Measurements from ENCODE around the gene TNFRSF21.
"Not testable (repeated sequence)": the region's sequence is repeated elsewhere in the genome, so short reads cannot be mapped to it uniquely, and the experiment has no call there.

The TNFRSF21 gene

DNA sequence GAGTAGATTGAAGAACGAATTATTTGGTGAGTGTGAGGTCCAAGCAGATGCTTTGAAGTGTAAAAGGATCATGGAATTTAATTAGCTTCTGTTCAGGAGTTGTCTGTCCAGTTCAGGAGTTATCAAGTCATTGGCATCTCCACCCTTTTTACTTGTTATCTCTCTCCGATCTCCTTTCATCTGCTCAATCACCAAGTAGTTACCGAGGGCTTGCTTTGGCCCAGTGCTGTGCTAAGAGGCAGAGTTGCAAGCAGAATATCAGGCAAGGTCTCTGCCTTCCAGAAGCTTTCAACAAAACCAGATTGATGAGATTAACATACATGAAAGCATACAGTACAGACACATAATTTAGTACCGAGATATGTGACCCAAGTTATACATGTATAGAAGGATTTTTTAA lies 10.2 kb upstream of the TNFRSF21 start:
- no peak for DNase-seq

DNA sequence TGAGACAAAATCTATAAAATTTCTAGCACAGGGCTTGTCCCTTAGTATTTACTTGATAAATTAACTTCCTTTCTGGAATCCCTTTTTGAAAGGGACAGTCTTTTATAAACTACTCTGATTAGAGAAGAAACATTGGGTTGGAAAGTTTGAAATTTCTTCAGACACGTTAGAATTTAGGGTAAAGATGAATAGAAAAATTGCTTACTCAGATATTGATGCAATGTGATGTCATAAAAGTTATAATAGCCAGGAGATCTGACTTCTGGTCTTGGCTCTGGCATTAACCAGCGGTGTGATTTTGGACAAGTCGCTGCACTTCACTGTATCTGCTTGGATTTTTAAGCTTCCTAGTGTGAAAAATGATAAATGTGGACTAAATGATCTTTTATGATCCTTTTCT lies 9.7 kb upstream of the TNFRSF21 start:
- DNase-seq, result no peak

DNA sequence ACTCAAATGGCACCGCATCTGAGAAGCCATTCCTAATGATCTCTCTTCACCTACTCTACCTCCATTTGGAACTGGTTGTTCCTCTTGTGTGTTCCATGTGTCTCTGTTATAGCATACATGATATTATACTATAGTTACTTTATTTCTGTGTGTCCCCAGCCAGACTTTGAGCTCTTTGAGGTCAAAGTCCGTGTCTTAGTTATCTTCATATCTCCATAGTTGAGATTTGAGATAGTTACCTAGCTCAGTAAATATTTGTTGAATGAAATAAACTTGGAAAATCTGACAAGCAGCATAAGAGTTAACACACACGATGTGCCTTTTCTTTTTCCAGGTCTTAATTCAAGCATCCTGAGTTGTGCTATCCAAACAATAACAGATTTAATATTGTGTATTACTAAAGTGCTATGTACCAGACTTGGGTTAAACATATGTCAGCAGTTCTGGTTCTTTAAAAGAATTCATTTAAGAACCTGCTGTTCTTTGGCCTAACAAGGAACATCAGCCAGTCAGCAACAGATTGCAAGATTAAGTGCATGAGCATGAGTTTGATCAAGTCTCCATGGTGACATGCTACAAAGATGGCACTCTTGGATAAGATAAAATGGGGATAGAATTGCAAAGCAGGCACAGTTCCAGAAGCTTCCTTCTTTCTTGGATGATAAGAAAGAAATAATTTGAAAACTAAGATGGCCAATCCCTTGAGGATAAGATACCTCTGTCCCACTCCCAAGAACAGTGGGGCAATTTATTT lies 8.7 kb upstream of the TNFRSF21 start:
- no peak for DNase-seq

DNA sequence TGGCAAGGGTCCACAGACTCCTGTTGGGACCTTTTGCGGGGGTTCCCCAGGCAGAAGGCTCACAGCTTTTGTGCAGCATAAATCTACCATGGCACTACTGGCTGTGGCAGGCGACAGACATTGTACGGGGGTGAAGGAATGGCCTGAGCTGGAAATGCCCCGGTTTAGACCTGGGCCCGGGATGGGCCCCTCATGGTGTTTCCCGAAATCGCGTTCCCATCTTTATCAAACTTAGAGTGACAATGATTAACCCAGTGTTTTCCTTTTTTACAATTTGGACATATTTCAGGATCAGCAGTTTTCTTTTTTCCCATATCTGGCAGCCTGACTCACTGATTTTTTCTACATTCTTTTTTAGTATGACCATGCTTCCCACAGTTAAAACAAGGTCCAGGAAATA lies 5.5 kb upstream of the TNFRSF21 start:
- DNase-seq, result not testable (repeated sequence)

DNA sequence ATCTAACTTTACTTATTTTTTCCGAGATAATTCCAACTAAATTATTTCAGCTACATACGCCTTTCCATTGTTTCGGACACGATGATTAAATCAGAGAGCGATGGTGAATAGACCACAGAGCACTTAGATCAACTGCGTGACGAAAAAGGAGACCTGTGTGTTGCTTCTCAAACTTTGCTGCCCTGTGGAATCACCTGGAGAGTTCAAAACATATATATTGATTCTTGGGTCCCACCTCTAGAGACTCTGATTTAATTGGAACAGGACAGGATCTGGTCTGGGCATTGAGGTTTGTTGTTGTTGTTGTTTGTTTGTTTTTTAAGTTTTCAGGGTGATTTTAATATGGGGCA lies 401 bp upstream of the TNFRSF21 start:
- no peak for DNase-seq

DNA sequence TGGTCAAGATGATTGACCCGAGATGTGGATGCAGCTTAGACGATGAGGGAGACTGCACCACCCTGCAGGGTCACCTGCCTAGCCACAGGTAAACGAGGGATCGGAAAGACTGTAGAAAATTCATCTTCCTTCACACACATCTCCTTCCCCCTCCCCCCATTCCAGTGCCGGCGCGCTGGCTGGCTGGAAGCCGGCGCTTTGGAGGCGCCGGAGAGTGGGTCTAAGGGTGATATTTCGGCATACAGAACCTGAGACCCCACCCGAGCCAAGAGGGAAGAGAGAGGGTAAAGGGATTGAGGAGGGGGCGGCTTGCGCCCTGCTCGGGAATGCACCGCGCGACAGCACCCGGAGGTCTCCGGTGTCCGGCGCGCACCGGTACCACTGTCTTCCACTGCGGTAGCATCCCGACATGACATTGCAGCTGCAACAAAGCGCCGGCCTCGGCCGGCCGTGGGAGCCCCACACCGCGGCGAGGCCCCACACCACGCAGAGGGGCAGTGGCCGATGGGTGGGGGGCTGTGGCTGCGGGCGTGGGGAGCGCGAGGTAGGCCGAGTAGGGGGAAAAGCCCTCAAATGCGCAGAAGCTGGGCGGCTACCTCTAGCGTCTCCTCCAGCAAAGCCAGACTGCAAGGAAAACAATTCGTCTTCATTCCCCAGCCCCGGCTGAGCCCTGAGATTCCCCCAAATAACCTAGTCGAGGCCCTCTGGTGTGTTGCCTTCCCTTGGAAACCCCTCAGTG lies 984 bp downstream of the TNFRSF21 start:
- DNase-seq, result no peak

DNA sequence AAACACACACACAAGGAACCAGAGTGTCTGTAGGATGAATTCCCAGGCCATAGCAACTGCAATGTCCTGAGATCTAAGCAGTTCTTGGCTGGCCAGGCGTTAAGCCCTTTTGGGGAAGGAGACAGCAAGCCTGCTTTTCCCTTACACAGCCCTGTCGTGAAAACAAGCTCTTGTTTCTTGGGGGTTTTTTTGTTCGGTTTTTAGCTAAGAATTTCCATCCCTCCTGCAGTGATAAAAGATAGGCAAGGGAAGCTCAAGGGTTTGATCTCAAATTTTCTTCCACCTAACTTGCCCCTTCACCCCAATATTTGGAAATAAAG lies 1.5 kb downstream of the TNFRSF21 start:
- no peak for DNase-seq

DNA sequence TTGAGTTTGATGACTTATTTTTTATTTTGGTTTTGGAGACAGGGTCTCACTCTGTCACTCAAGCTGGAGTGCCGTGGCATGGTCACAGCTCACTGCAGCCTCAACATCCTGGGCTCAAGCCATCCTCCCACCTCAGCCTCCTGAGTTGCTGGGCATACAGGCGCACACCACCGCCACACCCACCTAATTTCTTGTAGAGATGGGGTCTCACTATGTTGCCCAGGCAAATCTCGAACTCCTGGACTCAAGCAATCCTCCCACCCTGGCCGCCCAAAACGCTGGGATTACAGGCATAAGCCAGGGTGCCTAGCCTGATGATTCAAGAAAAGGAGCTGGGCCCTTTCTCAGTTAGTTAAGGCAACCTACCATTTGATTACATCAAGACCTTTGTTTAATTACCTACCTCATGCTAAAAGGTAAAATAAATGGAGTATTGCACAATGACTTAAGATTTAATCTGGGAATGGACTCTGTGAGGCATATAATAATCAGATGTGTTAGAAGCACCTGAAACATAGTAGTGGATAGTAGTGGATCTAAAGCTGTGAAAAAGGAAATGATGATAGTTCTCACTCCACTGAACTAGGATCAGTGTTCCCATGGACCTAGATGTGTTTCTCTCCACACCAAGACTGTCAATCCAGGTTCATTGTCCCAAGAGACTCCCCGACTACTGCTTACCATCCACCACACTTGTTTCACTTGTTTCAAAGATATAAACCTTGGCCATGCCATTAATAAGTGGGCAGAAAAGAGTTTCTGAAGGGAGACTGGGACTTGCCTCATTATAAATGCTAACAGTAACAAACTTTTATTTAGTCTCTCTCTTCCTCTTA lies 2.1 kb downstream of the TNFRSF21 start:
- no peak for DNase-seq

DNA sequence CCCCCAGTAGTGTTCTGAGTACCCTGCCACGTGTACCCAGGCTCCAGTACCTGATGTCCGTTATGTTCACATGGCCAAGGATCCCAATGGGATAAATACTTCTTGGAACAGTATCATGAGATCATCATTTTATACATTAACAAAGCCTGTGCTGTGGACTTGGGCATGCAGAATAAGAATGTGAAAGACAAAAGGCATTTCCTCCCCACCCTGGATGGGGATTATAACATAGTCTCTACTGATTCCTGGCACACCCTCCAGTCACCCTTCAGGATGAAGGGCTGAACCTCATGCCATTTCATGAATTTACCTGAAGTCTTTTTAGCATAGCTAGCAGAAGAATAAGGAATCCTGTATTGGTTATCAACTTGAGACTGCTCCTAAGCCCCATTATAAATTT lies 2.8 kb downstream of the TNFRSF21 start:
- no peak for DNase-seq

DNA sequence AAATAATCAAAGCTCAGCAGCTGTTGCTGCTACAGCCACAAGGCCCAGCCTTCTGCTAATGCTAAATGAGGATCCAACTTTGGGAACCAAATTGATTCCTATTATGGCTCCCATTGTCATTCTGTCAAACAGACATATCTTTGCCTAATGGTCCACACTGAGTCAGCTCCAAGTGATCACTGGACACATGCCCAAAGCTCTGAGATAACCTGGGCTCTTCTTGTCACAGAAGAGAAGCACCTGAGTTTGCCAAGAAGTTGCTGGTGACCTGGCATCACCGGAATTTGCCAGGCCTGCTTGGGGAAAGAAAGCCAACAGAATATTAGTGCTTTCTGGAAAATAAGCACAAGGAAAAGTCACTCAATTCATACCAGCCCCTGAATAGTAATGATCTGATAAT lies 5.8 kb downstream of the TNFRSF21 start:
- no peak for DNase-seq

DNA sequence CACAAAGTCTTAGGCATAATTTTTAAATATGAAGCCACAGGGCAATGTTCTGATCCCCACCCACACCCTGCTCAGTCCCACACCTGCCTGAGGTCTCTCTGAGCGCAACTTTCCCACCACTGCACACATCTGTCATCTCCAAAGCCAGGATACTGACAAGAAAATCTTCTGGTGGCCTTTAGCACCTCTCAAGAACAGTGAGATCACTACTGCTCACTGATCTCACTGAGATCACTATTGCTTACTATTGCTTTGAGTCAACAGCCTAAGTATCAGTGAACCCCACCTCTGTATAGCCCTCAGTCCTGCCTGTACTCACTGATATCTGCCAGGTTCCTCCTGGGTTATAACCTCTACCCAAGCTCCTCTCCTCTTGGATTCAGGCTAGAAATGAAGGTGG lies 6.4 kb downstream of the TNFRSF21 start:
- DNase-seq, result peak; percentile 21

DNA sequence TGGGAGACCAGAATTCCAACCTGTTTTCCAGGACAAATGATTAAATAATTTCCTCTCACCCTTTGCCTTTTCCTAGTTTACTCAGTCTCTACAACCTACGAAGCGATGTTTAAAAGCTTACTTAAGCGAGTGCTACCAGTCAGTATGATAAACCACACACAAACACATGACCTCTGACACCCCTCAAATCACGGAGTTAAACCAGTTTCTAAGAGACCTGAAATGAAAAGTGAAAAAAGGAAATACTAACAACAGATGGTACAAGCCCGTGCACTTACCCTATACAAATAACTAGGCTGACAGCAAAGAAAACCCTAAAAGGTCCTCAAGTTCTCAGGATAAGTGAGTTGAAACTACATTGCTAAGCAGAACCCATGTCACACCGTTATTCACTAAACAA lies 7.7 kb downstream of the TNFRSF21 start:
- DNase-seq, result no peak

DNA sequence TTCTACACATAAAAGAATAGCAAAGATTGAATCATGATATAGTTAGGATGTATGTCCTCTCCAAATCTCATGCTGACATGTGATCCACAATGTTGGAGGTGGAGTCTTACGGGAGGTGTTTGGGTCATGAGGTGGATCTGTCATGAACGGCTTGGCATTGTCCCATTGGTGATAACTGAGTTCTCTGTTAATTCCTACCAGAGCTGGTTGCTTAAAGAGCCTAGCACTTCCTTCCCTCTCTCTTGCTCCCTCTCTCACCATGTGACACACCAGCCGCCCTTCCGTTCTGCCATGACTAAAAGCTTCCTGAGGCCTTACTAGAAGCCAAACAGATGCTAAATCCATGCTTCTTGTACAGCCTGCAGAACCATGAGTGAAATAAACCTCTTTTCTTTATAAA lies 8.3 kb downstream of the TNFRSF21 start:
- DNase-seq, result no peak

DNA sequence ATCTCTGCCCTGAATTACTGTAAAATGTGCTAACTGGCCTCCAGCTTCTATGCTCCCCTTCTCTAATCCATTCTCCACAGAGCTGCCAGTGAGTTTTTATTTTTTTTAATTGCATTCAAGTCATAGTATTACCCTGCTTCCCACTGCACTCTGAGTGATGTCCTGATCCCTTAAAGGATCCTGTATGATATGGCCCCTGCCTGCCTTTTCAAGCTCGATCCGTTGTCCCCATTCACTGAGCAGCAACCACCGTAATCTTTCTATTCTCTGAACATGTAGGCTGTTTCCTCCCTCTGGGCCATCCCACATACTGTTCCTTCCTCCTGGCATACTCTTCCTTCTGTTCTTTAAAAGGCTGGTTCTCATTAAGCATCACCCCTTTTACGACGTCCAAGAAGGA lies 9.3 kb downstream of the TNFRSF21 start:
- DNase-seq, result no peak

DNA sequence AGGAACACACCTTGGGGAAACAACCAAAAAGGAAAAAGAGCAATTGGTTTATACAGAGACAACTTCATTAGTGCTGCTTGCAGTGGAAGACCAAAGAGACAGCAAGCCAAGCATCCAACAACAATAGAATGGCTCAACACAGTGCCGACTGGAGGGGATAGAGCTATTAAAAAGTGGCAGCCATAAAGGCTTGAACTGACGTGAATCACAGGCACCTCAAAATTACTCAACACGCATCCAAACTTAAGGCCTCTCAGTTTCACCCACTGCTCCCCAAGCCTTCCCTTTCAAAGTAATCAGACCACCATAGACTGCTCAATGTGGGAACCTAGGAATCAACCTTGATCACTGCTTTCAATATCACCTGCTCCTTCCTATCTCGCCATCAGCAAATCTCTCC lies 9.7 kb downstream of the TNFRSF21 start:
- no peak for DNase-seq

DNA sequence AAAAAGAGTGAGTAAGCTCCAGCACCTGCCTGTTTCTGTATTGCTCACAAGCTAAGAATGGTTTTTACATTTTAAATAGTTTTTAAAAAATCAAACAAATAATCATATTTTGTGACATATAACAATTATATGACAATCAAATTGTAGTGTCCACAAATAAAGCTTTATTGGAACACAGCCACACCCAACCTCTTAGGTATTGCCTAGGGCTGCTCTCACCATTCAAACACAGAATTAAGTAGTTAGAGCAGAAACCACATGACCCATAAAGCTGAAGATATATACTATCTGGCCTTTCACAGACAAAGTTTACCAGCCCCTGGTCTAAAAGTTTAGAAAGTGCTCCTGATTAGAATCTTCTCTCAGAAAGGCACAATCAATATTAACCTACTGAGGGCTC lies 11.2 kb downstream of the TNFRSF21 start:
- DNase-seq, result no peak

DNA sequence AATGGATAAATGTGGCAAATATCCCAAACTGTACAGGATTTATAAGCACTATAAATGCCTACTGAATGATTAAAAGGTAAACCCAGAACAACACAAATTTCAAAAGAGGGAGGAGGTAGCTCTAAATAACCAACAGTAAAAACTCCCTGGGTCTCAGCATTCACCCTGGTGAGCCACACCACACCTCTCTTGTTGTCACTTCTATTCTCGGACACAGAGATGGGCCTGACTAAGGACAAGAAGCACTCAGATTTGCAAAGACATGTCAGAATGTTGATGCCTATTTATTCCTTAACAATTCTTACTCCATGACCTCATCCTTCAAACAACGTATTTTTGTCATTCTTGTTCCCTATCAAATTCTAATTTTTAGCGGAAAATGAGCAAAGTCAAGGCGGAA lies 14.7 kb downstream of the TNFRSF21 start:
- no peak for DNase-seq

DNA sequence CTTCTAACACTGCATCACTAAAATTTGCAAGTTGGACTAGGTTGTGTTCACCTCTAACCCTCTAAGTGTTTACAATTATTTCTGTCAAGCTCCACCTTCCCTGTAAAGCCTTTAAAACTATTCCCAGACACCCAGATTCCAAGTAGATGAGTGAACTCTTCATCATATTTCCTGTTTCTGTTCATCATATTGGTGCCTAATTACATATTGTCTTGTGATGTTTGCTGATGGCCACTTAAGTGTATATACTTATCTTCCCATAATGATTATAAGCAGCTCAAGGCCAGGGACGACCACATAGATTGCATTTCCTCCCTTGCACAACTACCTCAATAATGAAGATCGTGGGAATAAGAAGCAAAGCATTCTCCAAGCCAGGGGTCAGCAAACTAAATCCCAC lies 16.8 kb downstream of the TNFRSF21 start:
- no peak for DNase-seq

DNA sequence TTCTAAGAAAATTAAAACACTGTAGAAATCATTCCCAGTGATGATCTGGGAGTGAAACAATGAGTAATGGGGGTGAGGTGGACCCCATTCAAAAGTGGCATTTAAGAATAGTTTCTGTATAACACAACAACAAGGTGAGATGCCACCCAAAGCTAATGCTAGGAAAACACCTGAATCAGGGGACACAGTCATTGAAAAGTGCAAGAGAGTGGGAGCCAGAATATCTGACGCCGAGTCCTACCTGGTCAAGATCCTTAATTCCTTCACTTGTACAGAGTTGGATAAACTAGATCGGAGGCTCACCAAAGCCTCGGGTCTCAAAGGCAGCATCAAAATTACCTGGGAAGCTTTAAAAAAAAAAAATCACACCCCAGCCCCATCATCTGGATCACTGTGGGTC lies 17.7 kb downstream of the TNFRSF21 start:
- no peak for DNase-seq

DNA sequence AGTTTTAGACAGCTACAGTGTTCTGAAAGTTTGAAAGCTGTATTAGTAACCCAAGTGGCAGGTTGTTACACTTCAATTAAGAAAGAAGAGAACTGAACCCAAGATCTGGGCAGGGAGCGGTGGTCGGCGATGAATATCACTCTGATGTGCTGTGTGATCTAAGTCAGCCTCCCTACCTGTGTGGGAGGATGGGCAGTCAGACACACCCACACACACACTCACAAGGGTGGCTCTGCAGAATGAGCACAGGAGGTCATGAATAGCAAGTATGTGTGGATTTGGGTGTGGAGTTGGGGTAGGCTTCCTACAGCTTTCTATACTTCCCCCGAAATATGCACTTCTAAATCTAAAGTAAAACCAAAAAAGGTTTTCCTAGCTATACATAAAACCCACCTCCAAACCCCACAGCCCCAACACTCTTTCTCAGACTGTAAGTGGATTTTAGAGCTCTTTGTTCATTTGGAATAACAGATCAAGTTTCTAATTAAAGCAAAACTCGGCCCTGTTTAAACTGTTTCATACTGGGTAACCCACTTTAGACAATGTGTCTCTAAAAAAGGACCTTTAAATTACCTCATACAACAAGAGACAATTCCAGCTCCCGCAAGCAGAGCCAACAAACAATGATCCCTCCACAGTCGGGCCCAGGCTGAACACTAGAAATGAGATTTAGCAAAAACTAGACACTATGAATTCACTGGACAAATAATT lies 19.4 kb downstream of the TNFRSF21 start:
- no peak for DNase-seq

DNA sequence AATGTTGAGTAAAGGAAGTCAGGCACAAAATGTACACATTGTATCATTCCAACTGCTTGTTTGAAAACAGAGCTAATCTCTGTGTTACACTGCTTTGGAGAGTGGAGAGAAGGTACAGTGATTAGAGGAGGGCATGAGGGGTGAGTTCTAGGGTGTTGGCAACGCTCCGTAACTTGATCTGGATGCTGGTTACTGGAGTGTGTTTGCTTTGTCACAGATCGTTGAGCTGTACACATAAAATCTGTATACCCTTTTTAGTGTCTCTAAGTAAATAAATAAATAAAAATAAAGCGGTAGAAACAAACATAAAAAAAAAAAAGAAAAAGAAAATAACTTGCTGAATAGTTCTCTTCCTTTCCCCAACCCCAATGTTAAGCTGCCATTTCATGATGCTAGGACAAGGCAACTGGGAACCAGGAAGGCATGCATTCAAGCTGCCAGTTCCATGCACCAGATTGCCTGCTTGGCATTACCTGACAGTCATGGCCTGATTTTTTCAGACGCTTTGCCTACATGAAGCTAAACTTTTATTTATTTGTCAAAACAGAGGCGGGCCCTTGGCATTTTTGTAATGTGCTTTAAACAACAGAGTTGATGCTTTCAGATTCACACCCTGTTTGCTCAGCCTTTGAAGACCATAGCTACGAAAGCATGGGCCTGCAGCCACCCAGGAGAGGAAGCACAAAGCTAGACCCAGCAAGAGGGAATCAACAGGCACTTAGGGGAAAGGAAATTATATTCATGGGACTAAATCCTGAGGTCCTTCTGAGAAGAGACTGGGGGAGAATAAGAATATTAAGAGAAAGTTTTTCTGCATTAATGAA lies 21.2 kb downstream of the TNFRSF21 start:
- DNase-seq, result no peak

DNA sequence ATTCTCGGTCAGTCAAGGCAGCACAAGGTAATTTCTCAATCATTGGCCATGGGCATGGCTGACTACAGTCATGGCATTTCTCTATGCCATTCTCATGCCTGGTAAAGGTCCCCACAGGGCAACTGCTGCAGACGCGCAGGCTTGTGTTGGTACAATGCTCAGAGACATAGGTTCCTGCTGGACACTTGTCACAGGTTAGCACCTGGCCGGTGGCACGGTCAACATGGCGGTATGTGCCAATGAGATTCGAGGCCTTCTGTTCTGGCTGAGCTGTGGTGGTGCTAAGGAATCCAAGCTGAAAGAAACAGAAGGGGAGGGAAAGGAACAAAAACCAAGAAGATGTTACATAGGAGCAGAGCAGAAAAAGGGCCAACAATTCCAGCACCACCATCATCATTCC lies 23.4 kb downstream of the TNFRSF21 start:
- DNase-seq, result no peak

DNA sequence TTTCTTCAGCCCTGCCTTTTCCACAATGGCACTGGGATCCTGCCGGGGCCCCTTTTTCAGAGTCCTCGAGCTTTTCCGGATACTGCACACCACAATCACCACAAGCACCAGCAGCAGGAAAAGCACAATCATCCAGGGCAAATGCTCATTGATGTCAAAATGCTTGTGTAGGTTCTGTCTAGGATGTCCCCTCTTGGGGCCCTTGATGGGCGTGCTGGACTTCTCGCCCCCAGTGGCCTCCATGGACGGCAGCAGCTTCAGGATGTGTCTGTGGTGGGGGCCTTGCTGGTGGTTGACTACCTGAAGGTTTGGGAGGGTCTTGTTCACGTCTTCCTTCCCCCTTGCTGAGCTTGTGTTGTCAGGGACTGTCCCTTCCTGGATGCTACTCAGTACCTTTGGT lies 25.7 kb downstream of the TNFRSF21 start:
- DNase-seq, result no peak
